ENCODE results near the gene SUPT3H.

The SUPT3H gene

GRCh38 chr6:45364466-45364865, 13.3 kb downstream of the SUPT3H start:
- TF ChIP-seq TEAD4 (IDR thresholded peaks at IDR 0.05), result no peak

GRCh38 chr6:45353654-45354053, 24.1 kb downstream of the SUPT3H start:
- TF ChIP-seq RAD21 (IDR thresholded peaks at IDR 0.05; ENCODE audit: low read depth) (no peak), EP300 (IDR thresholded peaks at IDR 0.05; ENCODE audit: borderline replicate concordance) (no peak), TEAD4 (IDR thresholded peaks at IDR 0.05) (no peak), USF1 (IDR thresholded peaks at IDR 0.05) (no peak), REST (IDR thresholded peaks at IDR 0.05; ENCODE audit: low read depth) (no peak), YY1 (IDR thresholded peaks at IDR 0.05; ENCODE audit: low read depth) (no peak), TAF1 (IDR thresholded peaks at IDR 0.05; ENCODE audit: low read depth) (no peak), EGR1 (IDR thresholded peaks at IDR 0.05) (no peak), TCF12 (IDR thresholded peaks at IDR 0.05; ENCODE audit: low read depth) (no peak), CEBPB (IDR thresholded peaks at IDR 0.05) (no peak), CREB1 (IDR thresholded peaks at IDR 0.05; ENCODE audit: low read depth) (no peak), NFIC (IDR thresholded peaks at IDR 0.05) (no peak), ZBTB7A (IDR thresholded peaks at IDR 0.05; ENCODE audit: low read depth) (no peak), FOXM1 (IDR thresholded peaks at IDR 0.05; ENCODE audit: borderline replicate concordance, low read depth) (no peak), MAX (IDR thresholded peaks at IDR 0.05) (no peak)

- TF ChIP-seq TAF1 (IDR thresholded peaks at IDR 0.05; ENCODE audit: low read depth), result no peak
- TF ChIP-seq CEBPB (IDR thresholded peaks at IDR 0.05), result no peak
- no peak for TF ChIP-seq FOXM1 (IDR thresholded peaks at IDR 0.05; ENCODE audit: borderline replicate concordance, low read depth)
- no peak for TF ChIP-seq USF1 (IDR thresholded peaks at IDR 0.05)
- no peak for TF ChIP-seq REST (IDR thresholded peaks at IDR 0.05; ENCODE audit: low read depth)
- TF ChIP-seq TEAD4 (IDR thresholded peaks at IDR 0.05), result no peak
- TF ChIP-seq TCF12 (IDR thresholded peaks at IDR 0.05; ENCODE audit: low read depth), result no peak
- TF ChIP-seq CREB1 (IDR thresholded peaks at IDR 0.05; ENCODE audit: low read depth), result no peak
- TF ChIP-seq RAD21 (IDR thresholded peaks at IDR 0.05; ENCODE audit: low read depth), result no peak
- TF ChIP-seq EGR1 (IDR thresholded peaks at IDR 0.05), result no peak
- no peak for TF ChIP-seq MAX (IDR thresholded peaks at IDR 0.05)
- no peak for TF ChIP-seq NFIC (IDR thresholded peaks at IDR 0.05)
- TF ChIP-seq ZBTB7A (IDR thresholded peaks at IDR 0.05; ENCODE audit: low read depth), result no peak
- no peak for TF ChIP-seq YY1 (IDR thresholded peaks at IDR 0.05; ENCODE audit: low read depth)
- TF ChIP-seq EP300 (IDR thresholded peaks at IDR 0.05; ENCODE audit: borderline replicate concordance), result no peak
Measured at GRCh38 chr6:45351667-45352066, 26.1 kb downstream of the SUPT3H start.

- TF ChIP-seq USF1 (IDR thresholded peaks at IDR 0.05) (no peak), TCF12 (IDR thresholded peaks at IDR 0.05; ENCODE audit: low read depth) (no peak), EGR1 (IDR thresholded peaks at IDR 0.05) (no peak), MAX (IDR thresholded peaks at IDR 0.05) (no peak), NFIC (IDR thresholded peaks at IDR 0.05) (no peak), CREB1 (IDR thresholded peaks at IDR 0.05; ENCODE audit: low read depth) (no peak), CEBPB (IDR thresholded peaks at IDR 0.05) (no peak), RAD21 (IDR thresholded peaks at IDR 0.05; ENCODE audit: low read depth) (no peak), EP300 (IDR thresholded peaks at IDR 0.05; ENCODE audit: borderline replicate concordance) (no peak), TEAD4 (IDR thresholded peaks at IDR 0.05) (no peak), FOXM1 (IDR thresholded peaks at IDR 0.05; ENCODE audit: borderline replicate concordance, low read depth) (no peak), YY1 (IDR thresholded peaks at IDR 0.05; ENCODE audit: low read depth) (no peak), REST (IDR thresholded peaks at IDR 0.05; ENCODE audit: low read depth) (no peak), TAF1 (IDR thresholded peaks at IDR 0.05; ENCODE audit: low read depth) (no peak), ZBTB7A (IDR thresholded peaks at IDR 0.05; ENCODE audit: low read depth) (no peak)
Measured at GRCh38 chr6:45351076-45351475, 26.7 kb downstream of the SUPT3H start.
